ENCODE data around the gene A2M. TPM values are rescaled to one million over a fixed set of nuclear protein-coding genes. Genes with fewer than 3 reads are reported as not detected.

The A2M gene
- total RNA-seq, 1 donor from 2014 or later, result 569 TPM

- ATAC-seq (no peak), DNase-seq (no peak)
- intact Hi-C loops (cut with micrococcal nuclease), result no loop called here
Observed at GRCh38 chr12:9079883-9080675, 35.6 kb downstream of the A2M start.

GRCh38 chr12:9079082-9079481 is 36.6 kb downstream of the A2M start:
- no peak for ATAC-seq
- no peak for DNase-seq

DNA sequence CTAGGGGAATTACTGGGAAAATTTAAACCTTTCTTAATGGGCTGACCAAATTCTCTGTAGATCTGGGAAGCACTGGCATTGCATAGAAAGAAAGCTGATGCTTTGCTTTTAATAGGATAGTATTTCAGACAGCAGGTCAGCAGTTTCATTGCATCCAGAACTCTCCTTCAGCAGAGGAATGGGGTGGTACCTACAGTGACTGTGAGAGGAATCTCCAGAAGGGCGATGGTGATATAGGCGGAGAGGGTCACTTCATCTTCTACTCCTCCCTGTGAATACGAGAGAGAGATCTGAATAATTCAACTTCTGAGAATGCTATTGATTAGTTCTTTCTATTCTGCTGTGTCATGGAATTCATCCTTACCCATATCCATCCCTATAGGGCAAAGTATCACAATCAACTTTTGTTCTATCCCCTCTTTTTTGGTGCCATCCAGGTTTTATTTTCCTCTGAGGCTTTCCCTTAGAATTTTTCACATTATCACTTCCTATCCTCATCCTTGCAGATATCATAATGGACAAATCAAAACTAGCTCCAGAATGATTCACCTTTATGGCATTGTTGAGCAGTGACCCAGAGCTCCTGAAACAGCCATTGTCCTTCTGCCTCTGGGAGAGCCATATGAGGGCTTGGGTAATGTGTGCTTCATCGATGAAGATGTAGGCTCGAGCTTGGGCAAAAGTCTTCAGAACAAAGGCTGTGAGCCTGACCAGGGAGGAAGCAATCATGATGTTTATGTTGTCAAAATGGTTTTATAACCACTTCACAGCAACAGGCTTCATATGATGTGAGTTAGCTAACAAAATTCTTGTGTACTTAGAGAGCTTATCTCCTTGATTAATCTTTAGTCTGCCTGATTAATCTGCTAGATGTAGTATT is 38.3 kb downstream of the A2M start:
- ATAC-seq, result no peak
- intact Hi-C loops (cut with micrococcal nuclease), result no loop called here

More at GRCh38 chr12:9079082-9079481, 36.6 kb downstream of the A2M start:
- intact Hi-C loops (cut with micrococcal nuclease), result no loop called here

GRCh38 chr12:9076733-9077132 is 39.0 kb downstream of the A2M start:
- no peak for ATAC-seq
- no peak for DNase-seq
- intact Hi-C loops (cut with micrococcal nuclease), result no loop called here

More for the DNA sequence above, 38.3 kb downstream of the A2M start:
- no peak for DNase-seq

DNA sequence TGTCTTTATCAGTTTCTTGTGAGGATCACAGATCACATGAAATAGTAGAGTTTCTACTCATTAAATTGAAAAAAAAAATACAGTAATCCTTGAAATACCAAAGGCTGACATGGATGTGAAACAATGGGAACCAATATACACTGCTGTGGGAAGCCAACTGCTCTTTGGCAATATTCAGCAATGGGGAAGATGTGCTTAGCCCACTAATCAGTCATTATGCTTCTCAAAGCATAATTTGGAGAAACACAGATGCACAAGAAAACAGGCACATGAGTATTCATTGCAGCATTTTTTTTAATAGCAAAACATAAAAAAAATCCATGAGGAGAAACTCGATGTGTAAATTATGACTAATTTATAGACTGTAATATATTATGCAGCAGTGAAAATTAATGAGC is 40.6 kb downstream of the A2M start:
- ATAC-seq, result no peak
- intact Hi-C loops (cut with micrococcal nuclease), result no loop called here
- no peak for DNase-seq

DNA sequence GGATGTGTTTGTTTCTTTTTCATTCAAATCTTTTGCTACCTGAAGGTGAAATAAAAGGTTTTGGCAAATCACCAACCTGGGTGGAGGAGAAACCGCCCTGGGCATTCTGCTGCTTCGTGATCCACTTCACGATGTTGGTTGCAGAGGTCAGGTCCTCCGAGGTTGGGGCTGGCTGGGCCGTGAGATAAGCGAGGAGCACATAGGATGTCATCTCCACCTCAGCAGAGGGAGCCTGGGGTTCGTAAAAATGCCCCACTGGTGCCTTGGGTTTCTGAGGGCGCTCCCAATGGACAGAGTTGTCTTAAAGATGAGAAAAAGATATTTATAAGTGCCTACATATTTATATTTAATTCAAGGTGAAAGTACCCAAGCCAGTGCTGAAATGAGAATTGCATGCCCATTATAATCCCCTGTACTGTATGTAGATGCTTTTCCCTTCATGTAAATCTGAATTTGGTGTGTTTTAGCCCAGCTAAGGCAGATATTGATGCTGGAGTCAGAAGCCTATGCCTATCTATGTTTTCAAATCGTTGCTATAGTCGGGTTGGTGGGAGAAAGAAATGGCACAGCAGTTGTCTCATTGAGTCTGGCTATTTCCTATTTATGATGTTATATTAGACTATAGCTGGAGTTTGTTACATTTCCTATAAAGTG is 41.1 kb downstream of the A2M start:
- intact Hi-C loops (cut with micrococcal nuclease), result no loop called here
- ATAC-seq, result no peak
- no peak for DNase-seq

DNA sequence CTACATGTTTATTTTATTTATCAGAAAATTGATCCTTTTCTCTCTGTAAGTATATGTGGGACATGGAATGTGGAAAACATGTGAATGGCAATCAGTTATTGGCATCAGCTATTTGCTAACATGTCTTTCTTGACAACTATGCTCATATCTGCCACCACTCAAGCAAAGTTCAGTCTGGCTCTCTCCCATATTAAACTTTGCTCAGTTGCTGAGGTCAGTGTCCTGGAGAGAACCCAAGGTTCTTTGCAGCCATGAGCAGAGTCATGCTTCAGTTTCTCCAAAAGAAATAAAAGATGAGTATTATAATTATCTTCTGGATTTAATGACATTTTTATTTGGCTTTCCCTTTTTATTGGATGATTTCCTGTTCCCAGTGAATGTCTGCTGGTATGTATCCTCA is 42.6 kb downstream of the A2M start:
- DNase-seq (no peak), ATAC-seq (peak; percentile 68)
- intact Hi-C loops (cut with micrococcal nuclease), result no loop called here

DNA sequence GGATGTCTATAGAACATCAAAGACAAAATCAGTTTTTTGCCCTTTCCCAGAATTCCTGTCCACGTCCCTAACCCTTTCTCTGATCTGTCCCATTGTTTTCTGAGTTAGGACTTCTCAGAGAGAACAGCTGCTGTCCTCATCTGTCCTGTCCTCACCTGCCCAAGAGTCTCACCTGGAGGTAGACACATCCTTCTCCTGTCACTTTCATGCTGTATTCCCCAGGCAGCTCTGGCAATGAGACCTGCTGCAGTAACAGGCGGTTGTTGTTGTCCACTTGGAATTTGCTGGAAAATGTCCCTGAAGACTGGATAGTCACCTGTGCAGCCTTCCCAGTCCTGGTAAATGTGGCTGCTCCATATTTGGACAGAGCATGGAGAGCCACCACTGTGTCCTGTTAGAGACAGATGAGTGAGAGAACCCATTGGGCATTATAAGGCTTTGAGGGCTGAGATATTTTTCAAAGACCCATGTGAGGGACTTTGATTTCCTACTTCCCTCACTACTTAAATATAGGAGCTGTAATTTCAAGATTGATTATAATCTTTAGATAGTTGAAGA is 43.2 kb downstream of the A2M start:
- intact Hi-C loops (cut with micrococcal nuclease), result no loop called here

DNA sequence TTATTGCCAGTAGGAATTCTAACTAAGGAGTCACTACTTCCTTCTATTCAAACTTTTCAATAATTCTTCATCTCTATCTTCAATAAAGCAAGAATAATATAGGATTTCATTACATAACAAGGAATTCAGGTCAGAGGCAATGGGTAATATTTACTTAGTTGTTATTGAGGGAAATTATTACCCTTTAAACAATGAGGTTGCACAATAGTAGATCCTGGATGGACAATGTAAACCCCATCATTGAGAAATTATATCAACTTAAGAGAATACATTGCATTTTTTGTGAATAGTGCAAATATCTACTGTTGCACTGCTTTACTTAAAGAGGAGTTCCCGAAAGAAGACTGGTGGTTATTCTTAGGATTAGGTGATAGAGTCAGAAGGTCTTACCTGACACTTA is 43.8 kb downstream of the A2M start:
- ATAC-seq, result no peak
- intact Hi-C loops (cut with micrococcal nuclease), result no loop called here
- no peak for DNase-seq

More for the DNA sequence above, 43.2 kb downstream of the A2M start:
- no peak for DNase-seq
- no peak for ATAC-seq

GRCh38 chr12:9071518-9071917 is 44.2 kb downstream of the A2M start:
- intact Hi-C loops (cut with micrococcal nuclease), result no loop called here
- DNase-seq (no peak), ATAC-seq (no peak)

GRCh38 chr12:9070351-9070750 is 45.4 kb downstream of the A2M start:
- intact Hi-C loops (cut with micrococcal nuclease), result no loop called here
- no peak for ATAC-seq
- DNase-seq, result no peak

- no peak for DNase-seq
- intact Hi-C loops (cut with micrococcal nuclease), result no loop called here
- no peak for ATAC-seq
Observed at GRCh38 chr12:9068600-9068999, 47.1 kb downstream of the A2M start.

- no peak for ATAC-seq
- intact Hi-C loops (cut with micrococcal nuclease), result no loop called here
- DNase-seq, result no peak
Observed at GRCh38 chr12:9068086-9068485, 47.6 kb downstream of the A2M start.

- no peak for ATAC-seq
- intact Hi-C loops (cut with micrococcal nuclease), result no loop called here
- DNase-seq, result no peak
Observed at GRCh38 chr12:9066755-9067423, 48.8 kb downstream of the A2M start.

- no peak for ATAC-seq
- DNase-seq, result peak; percentile 24
- intact Hi-C loops (cut with micrococcal nuclease), result no loop called here
Observed at GRCh38 chr12:9066183-9066623, 49.5 kb downstream of the A2M start.

- ATAC-seq, result no peak
- intact Hi-C loops (cut with micrococcal nuclease), result no loop called here
Observed at GRCh38 chr12:9065607-9065856, 50.2 kb downstream of the A2M start.

GRCh38 chr12:9064815-9065606 is 50.7 kb downstream of the A2M start:
- DNase-seq (peak; percentile 87), ATAC-seq (peak; percentile 96)
- intact Hi-C loops (cut with micrococcal nuclease), result no loop called here

More at GRCh38 chr12:9065607-9065856, 50.2 kb downstream of the A2M start:
- DNase-seq, result no peak

DNA sequence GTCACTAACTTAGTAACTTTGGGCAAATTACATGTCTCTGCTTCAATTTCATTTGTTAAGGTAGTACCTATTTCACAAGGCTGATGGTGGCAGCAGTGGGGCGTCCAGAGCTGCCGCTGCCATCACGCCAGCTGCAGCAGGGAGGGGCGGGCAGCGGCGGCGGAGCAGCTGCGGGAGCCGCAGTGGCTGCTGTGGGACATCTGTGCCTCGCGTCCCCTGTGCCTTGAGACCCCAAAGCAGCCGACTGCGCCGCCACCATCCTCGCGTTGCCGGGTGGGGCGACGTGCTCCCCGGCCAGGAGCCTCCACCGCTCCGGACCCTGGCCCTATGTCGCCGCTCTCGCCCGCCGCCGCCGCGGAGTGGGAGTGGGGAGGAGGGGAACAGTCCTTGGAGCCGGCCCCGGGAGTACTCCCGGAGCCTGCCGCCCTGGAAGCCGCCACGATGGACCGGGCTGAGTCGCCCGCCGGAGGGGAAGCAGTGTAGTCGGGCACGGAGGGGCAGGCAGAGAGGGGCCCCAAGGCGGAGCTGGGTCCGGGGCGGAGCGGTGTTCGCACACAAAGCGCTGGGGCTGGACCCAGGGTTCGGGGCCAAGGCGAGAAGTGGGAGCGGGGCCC is 51.4 kb downstream of the A2M start:
- DNase-seq (peak; percentile 78), ATAC-seq (peak; percentile 89)
- intact Hi-C loops (cut with micrococcal nuclease), result no loop called here

Measured in left ventricle myocardium superior (tissue), 1 donor.